Endothelial cell of umbilical vein (primary cell): ENCODE measurements around the gene ZFR2. TPM values are rescaled to one million over a fixed set of nuclear protein-coding genes. Genes with fewer than 3 reads are reported as not detected.

ENCODE experiments used
- BruUV-seq: library from RNA; stranded (reverse); fragments of 400-500 nt; replicated peaks from 2 replicates; lab custom pipeline; 2021; lab: Mats Ljungman, UMichigan
- CTCF ChIA-PET: fragments of 300-600, 350-600 bp; sonication (Branson Sonifier 250); formaldehyde crosslinking; loops from one replicate; lab custom pipeline; 2021; ENCODE audit warnings: antibody characterized with exemption, inconsistent platforms; lab: Charles Lee
- POLR2A ChIA-PET: fragments of 300-600, 350-600 bp; sonication (Branson Sonifier 250); formaldehyde crosslinking; loops from one replicate; lab custom pipeline; 2021; ENCODE audit warnings: antibody characterized with exemption, inconsistent platforms; lab: Charles Lee
- DNase-seq: peaks from one replicate; pipeline ENCODE4 v3.0.0-alpha.2; 2011; ENCODE audit warnings: low read depth, low spot score
- FAIRE-seq: peaks from 2 replicates; lab custom pipeline; 2011; peaks lifted over from hg19 to GRCh38; lab: Jason Lieb, UNC
- H2AFZ ChIP-seq: 2 replicates; pipeline ENCODE4 v1.6.0; 2012; ENCODE audit warnings: low read depth, low read length, control low read depth, inconsistent platforms
- H3K27ac ChIP-seq: 2 replicates; pipeline ENCODE4 v1.5.1; 2011; ENCODE audit warnings: low read depth, mild to moderate bottlenecking, control low read depth, low read length, moderate library complexity; ENCODE audit not compliant: insufficient read depth
- H3K27me3 ChIP-seq, 2 experiments: 2 replicates each; pipeline versions ENCODE4 v1.6.0 to v1.6.1; 2011; ENCODE audit warnings: low read length in 2 of 2, mixed read lengths in 1 of 2; ENCODE audit not compliant: control insufficient read depth in 2 of 2, insufficient read depth in 2 of 2
- H3K36me3 ChIP-seq, 2 experiments: 2 replicates in 1 of 2; 3 replicates in 1 of 2; pipeline ENCODE4 v1.5.1; 2011; ENCODE audit warnings: low read length in 2 of 2, mild to moderate bottlenecking in 1 of 2, moderate library complexity in 1 of 2; ENCODE audit not compliant: control insufficient read depth in 2 of 2, insufficient read depth in 2 of 2; ENCODE audit errors: extremely low read depth in 1 of 2
- H3K4me1 ChIP-seq: 3 replicates; pipeline ENCODE4 v1.5.1; 2011; ENCODE audit warnings: mild to moderate bottlenecking, low read length; ENCODE audit not compliant: control insufficient read depth, insufficient read depth; ENCODE audit errors: extremely low read depth
- H3K4me2 ChIP-seq: 2 replicates; pipeline ENCODE4 v1.6.1; 2011; ENCODE audit warnings: low read length, control low read depth, mixed read lengths; ENCODE audit not compliant: insufficient read depth
- H3K4me3 ChIP-seq, 3 experiments: fragments of 200-600 bp in 1 of 3; sonication (generic), shearing (Covaris generic) in 1 of 3; replicated peaks in 1 of 3; 2 replicates each; pipeline ENCODE4 v1.5.1; 2011 to 2016; ENCODE audit warnings: control low read depth in 3 of 3, low read length in 3 of 3, mild to moderate bottlenecking in 2 of 3, inconsistent platforms in 1 of 3, low read depth in 1 of 3, moderate library complexity in 1 of 3; ENCODE audit not compliant: insufficient read depth in 1 of 3
- H3K79me2 ChIP-seq: 2 replicates; pipeline ENCODE4 v1.6.0; 2012; ENCODE audit warnings: low read length, inconsistent platforms; ENCODE audit not compliant: control insufficient read depth, insufficient read depth
- H3K9ac ChIP-seq: replicated peaks from 2 replicates; pipeline ENCODE3; 2011; ENCODE audit warnings: low read length, control low read depth; ENCODE audit not compliant: insufficient read depth; ENCODE audit errors: extremely low read depth
- H3K9me1 ChIP-seq: replicated peaks from 3 replicates; pipeline ENCODE4 v1.6.0; 2011; ENCODE audit warnings: mild to moderate bottlenecking, low read length; ENCODE audit not compliant: control insufficient read depth, insufficient read depth; ENCODE audit errors: extremely low read depth
- H3K9me3 ChIP-seq: replicated peaks from 2 replicates; pipeline ENCODE4 v1.5.1; 2012; ENCODE audit warnings: low read length, inconsistent platforms; ENCODE audit not compliant: control insufficient read depth, insufficient read depth
- H4K20me1 ChIP-seq: replicated peaks from 2 replicates; pipeline ENCODE3; 2011; ENCODE audit warnings: mild to moderate bottlenecking, low read length; ENCODE audit not compliant: control insufficient read depth, insufficient read depth; ENCODE audit errors: extremely low read depth
- EZH2 ChIP-seq: IDR thresholded peaks from 2 replicates; pipeline ENCODE4 v1.6.1; 2012; ENCODE audit warnings: borderline replicate concordance, low read depth, mild to moderate bottlenecking, moderate library complexity, low read length, inconsistent platforms; ENCODE audit not compliant: severe bottlenecking
- FOS ChIP-seq: IDR thresholded peaks from 2 replicates; pipeline ENCODE4 v1.6.1; 2011; ENCODE audit warnings: mild to moderate bottlenecking, low read length, moderate library complexity, borderline replicate concordance; ENCODE audit not compliant: insufficient read depth
- JUN ChIP-seq: IDR thresholded peaks from 2 replicates; pipeline ENCODE4 v1.6.1; 2011; ENCODE audit warnings: borderline replicate concordance, low read depth; ENCODE audit not compliant: insufficient read length, insufficient read depth
- MYC ChIP-seq: IDR thresholded peaks from one replicate; pipeline ENCODE4 v1.6.1; 2011; ENCODE audit warnings: mild to moderate bottlenecking, low read depth, low read length
- POLR2A ChIP-seq: IDR thresholded peaks from 2 replicates; pipeline ENCODE4 v1.6.1; 2012; ENCODE audit warnings: low read depth, mild to moderate bottlenecking, control low read depth, low read length
- POLR2AphosphoS5 ChIP-seq: IDR thresholded peaks from 2 replicates; pipeline ENCODE4 v1.6.1; 2012; ENCODE audit warnings: low read depth, mild to moderate bottlenecking, control low read depth, low read length, moderate library complexity; ENCODE audit not compliant: insufficient read depth
- dilution Hi-C: fragments of 300-500 bp; cut with MboI; formaldehyde crosslinking; loops from one replicate; pipeline ENCODE4 v1.15.0; 2019; ENCODE audit warnings: low sequenced_read_pairs; ENCODE audit not compliant: extremely low pct_ligation_motif_present
- intact Hi-C: fragments of 100-400 bp; cut with micrococcal nuclease; formaldehyde crosslinking; loops from one replicate; pipeline ENCODE4 v1.10.0; 2022
- polyA plus RNA-seq, 4 experiments: library from polyadenylated mRNA; depleted of rRNA in 3 of 4; stranded (reverse) in 3 of 4; unstranded in 1 of 4; fragments of >200 nt; gene quantifications; 2 replicates each; pipeline versions ENCODE4 v1.2.1 to v1.2.3, GENCODE V29; 2011 to 2012; ENCODE audit warnings: missing spikeins in 1 of 4
- total RNA-seq: library from RNA; stranded (reverse); gene quantifications from 2 replicates; pipeline ENCODE4 v1.2.3, GENCODE V29; 2021
- TF ChIP-seq, protein P1 (sequence below), 2 donors: IDR thresholded peaks; 1 replicate in 1 of 2; 2 replicates in 1 of 2; pipeline ENCODE4 v1.5.1; 2011; ENCODE audit warnings: low read length in 2 of 2, mild to moderate bottlenecking in 2 of 2, moderate library complexity in 2 of 2, control low read depth in 1 of 2, inconsistent platforms in 1 of 2, low read depth in 1 of 2; ENCODE audit not compliant: insufficient read depth in 1 of 2; ENCODE audit errors: extremely low read depth in 1 of 2
- TF ChIP-seq, protein P2 (sequence below): IDR thresholded peaks from 2 replicates; pipeline ENCODE4 v1.6.1; 2011; ENCODE audit not compliant: insufficient read depth, insufficient read length

Gene ZFR2
- total and polyA plus RNA-seq, 2 donors (not counting 3 experiments of a cell fraction or from before 2014, with no cell fraction given) = not detected

DNA sequence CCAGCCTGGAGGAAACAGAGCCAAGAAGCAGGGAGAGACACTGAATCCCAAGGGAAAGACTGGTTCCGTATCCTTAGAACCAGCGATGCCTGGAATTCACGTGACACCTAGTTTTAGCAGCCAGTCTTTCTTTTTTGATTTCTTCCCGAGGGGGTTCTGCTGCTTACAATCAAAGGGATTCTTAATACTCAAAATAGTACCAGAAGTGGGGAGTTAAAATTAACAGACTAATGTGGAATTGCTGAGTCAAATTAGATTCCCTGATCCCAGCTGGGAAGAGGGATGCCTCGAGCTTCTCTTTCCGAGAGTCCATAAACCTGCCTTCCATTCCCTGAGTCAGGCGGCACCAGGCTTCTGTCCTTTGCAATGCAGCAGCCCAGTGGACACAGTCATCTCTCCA, 77.9 kb downstream of the ZFR2 start:
- H3K27me3 ChIP-seq = no peaks in the 10 kb centered on the region
- BruUV-seq = no TSS peak
- intact Hi-C loops = no loop called here
- POLR2A ChIA-PET = interaction anchor here (0.6 kb wide), 1 partner anchor 95 kb away, joined by 3 read pairs; no protein-coding TSS in a partner anchor
- H3K36me3 ChIP-seq = no peaks in the 10 kb centered on the region
- H3K9me3 ChIP-seq = no peaks in the 10 kb centered on the region
- no peaks in the 10 kb centered on the region for H3K9me1 ChIP-seq
- CTCF ChIA-PET = interaction anchor here (1.5 kb wide), 1 partner anchor 31 kb away, joined by 6 read pairs; no protein-coding TSS in a partner anchor
- FAIRE-seq = no peak
- no peak for DNase-seq
- H3K4me2 ChIP-seq = no peak overlapping the region
- dilution Hi-C loops = no loop called here
- no peak overlapping the region for H3K9ac ChIP-seq
- H4K20me1 ChIP-seq = no peaks in the 10 kb centered on the region
- H2AFZ ChIP-seq = no peak overlapping the region
- no peaks in the 10 kb centered on the region for H3K79me2 ChIP-seq
- no peak overlapping the region for H3K4me3 ChIP-seq
- no peak for TF ChIP-seq JUN
- no peak for TF ChIP-seq POLR2AphosphoS5
- TF ChIP-seq, protein P1, sequence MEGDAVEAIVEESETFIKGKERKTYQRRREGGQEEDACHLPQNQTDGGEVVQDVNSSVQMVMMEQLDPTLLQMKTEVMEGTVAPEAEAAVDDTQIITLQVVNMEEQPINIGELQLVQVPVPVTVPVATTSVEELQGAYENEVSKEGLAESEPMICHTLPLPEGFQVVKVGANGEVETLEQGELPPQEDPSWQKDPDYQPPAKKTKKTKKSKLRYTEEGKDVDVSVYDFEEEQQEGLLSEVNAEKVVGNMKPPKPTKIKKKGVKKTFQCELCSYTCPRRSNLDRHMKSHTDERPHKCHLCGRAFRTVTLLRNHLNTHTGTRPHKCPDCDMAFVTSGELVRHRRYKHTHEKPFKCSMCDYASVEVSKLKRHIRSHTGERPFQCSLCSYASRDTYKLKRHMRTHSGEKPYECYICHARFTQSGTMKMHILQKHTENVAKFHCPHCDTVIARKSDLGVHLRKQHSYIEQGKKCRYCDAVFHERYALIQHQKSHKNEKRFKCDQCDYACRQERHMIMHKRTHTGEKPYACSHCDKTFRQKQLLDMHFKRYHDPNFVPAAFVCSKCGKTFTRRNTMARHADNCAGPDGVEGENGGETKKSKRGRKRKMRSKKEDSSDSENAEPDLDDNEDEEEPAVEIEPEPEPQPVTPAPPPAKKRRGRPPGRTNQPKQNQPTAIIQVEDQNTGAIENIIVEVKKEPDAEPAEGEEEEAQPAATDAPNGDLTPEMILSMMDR (IDR thresholded peaks at IDR 0.05; ENCODE audit: extremely low read depth in 1 of 2, insufficient read depth in 1 of 2, low read depth in 1 of 2, low read length in 2 of 2) = no peak
- TF ChIP-seq POLR2A = no peak
- TF ChIP-seq, protein P2, sequence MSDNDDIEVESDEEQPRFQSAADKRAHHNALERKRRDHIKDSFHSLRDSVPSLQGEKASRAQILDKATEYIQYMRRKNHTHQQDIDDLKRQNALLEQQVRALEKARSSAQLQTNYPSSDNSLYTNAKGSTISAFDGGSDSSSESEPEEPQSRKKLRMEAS = no peak
- TF ChIP-seq MYC = no peak
- no peak for TF ChIP-seq EZH2
- TF ChIP-seq FOS = no peak
- H3K27ac ChIP-seq = no peak overlapping the region
- no peaks in the 10 kb centered on the region for H3K4me1 ChIP-seq
